GM18873 (cell line): Measurements from ENCODE around the gene CACNA1I.

Source experiments
- ATAC-seq: cut with Tn5 transposase; IDR thresholded peaks from one replicate; pipeline ENCODE4 v1.9.1; 2021; ENCODE audit warnings: mild to moderate bottlenecking, moderate library complexity, moderate number of reproducible peaks; ENCODE audit not compliant: unreplicated experiment, low FRiP score

Gene CACNA1I

GRCh38 chr22:39664485-39665200 is 94.1 kb downstream of the CACNA1I start:
- no peak for ATAC-seq

GRCh38 chr22:39665229-39665628 is 94.7 kb downstream of the CACNA1I start:
- ATAC-seq, result no peak

- no peak for ATAC-seq
Observed at GRCh38 chr22:39665661-39666431, 95.3 kb downstream of the CACNA1I start.

- no peak for ATAC-seq
Observed at GRCh38 chr22:39666495-39666894, 95.9 kb downstream of the CACNA1I start.

DNA sequence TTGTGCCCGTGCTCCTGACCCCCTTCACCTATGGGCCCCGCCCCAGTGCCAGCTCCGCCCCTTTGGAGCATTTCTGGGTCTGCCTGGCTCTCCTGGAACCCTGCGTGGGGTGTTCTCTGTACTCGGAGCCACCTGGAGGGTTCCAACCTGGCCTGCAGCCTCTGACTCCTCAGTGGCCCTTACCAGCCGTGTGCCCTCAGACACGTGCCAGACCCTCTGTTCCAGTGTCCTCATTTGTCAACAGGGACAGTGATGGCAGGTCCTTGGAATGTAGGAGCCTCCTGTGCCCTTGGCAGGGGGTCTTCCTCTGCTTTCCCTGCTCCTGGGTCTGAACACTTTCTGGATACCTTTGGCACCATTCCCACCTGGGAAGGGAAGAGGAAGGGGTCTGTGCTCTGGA is 96.4 kb downstream of the CACNA1I start:
- no peak for ATAC-seq

- ATAC-seq, result no peak
Observed at GRCh38 chr22:39669432-39669831, 98.9 kb downstream of the CACNA1I start.

- no peak for ATAC-seq
Observed at GRCh38 chr22:39671936-39672335, 101.4 kb downstream of the CACNA1I start.

DNA sequence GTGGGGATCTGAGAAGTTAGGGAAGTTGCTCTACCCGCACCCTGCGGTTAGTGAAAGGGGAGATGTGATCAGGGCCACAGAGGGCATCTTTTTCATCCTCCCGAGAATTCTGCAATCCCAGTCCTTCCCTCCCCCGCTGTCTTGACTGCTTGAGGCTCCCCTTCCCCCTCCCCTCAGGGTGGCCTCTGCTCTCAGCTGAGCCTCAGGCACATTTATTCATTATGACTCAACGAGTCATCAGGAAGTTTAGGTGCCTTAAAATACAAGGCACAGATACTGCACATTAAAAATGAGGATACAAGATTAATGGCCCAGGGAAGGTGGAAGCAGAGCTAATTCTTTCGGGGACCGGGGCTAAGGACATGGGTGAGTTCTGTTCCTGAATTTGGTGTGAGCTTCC is 104.0 kb downstream of the CACNA1I start:
- no peak for ATAC-seq

DNA sequence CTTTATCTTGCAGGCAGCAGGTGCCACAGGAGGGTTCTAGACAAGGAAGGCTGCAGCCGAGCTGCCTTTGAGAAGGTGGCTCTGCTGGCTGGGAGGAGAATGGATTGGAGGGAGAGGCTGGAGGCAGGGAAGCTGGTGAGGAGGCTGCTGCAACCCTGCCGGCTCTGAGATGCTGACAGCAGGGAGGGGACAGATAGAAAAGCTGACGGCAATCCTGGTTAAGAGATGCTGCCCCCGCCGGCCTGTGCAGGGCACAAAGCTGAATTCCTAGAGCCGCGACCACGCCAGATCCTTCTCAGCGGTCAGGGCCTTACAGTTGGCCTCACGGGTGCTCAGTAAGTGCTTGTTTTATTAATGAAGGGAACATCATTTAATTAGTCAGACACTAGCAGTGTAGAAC is 105.4 kb downstream of the CACNA1I start:
- no peak for ATAC-seq

- ATAC-seq, result no peak
Observed at GRCh38 chr22:39677967-39678366, 107.4 kb downstream of the CACNA1I start.

DNA sequence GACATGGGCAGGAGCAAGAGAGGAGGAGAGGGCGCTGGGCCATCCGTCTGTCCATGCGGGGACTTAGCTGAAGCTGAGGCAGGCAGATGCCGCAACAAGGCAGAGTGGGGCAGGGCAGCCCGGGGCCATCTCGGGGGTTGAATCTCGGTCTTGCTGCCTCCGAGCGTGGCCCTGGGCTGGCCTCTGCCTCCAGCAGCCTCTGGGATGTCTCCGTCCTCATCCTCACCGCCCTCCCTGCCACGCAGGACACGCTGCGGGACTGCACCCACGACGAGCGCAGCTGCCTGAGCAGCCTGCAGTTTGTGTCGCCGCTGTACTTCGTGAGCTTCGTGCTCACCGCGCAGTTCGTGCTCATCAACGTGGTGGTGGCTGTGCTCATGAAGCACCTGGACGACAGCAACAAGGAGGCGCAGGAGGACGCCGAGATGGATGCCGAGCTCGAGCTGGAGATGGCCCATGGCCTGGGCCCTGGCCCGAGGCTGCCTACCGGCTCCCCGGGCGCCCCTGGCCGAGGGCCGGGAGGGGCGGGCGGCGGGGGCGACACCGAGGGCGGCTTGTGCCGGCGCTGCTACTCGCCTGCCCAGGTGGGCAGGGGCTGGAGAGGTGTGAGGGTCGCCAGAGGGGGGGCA is 108.4 kb downstream of the CACNA1I start:
- ATAC-seq, result no peak

- ATAC-seq, result no peak
Observed at GRCh38 chr22:39679652-39680051, 109.1 kb downstream of the CACNA1I start.

DNA sequence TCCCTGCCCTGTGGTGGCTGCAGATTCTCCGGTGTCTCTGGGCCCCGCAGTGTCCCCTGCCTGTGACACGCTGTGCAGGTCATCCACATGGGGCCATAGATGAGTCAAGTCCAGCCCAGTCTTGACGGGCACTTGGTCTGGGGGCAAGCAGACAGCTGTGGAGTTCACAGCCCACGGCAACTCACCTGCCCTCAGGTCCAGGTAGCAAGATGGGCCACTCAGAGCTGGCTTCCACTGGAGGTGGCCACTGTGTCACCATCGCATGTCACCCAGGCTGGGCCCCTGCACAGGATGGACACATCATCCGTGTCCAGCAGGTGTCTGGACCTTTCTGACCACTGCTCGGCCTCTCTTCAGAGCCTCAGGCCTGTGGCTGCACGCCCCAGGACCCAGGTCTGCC is 109.9 kb downstream of the CACNA1I start:
- no peak for ATAC-seq

- no peak for ATAC-seq
Observed at GRCh38 chr22:39681038-39681861, 110.7 kb downstream of the CACNA1I start.

- ATAC-seq, result no peak
Observed at GRCh38 chr22:39682994-39683393, 112.4 kb downstream of the CACNA1I start.

DNA sequence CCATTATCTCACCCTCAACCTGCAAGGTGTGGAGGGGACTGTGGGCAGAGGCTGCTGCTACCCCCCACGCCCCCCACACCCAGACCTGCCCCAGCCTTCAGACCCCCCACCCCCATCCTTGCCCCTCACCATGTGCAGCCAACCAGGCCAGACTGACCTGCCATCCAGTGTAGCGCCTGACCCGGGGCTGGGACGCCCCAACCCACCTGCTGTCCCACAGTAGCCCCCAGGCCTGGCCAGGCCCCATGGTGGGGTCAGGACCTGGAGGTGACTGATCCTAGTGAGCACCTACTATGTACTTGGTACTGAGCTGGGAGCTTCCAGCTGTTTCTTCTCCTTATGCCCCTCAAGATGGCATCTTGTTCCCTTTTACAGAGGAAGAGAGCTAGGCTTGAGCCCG is 113.1 kb downstream of the CACNA1I start:
- no peak for ATAC-seq

DNA sequence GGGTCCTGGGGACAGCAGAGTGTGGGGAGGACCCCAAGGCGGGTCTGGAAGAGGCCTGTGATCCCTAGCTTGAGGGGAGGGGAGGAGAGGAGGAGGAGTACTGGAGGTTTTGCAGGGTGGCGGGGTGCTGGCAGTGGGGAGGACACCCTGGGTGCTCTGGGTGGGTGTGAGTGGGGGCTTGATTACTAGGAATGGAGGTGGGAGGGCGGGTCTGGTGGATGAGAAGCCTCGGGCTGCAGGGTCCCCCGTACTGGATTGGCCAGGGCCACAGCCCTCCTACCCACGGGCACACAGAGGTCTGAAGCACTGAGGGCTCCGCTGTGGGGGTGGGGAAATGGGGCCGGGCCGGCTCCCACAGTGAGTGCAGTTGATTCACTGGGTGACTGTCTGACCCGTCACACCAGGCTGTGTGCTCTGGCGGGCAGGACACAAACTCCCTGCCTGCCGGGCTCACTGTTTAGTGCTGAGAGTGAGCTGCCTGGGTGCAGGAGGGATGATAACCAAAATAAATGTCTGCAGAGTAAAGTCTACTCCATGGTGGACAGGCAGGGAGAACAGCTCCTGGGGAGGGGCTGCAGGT is 114.2 kb downstream of the CACNA1I start:
- ATAC-seq, result no peak

GRCh38 chr22:39685336-39686177 is 115.0 kb downstream of the CACNA1I start:
- no peak for ATAC-seq

DNA sequence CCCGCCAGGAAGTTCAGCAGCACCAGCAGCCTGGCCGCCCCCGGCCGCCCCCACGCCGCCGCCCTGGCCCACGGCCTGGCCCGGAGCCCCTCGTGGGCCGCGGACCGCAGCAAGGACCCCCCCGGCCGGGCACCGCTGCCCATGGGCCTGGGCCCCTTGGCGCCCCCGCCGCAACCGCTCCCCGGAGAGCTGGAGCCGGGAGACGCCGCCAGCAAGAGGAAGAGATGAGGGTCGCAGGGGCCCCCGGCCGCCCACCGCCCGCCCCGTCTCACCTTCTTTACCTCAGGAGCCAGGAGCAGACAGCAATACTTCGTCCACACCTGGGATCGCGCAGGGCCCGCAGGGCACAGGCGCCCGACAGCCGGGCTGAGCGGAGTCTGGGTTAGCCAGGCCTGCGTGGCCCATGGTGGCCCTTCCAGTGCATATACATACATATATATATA is 115.6 kb downstream of the CACNA1I start:
- ATAC-seq, result no peak
